PC-9 (cell line): ENCODE measurements around the gene P2RY8.

Source experiments
- CTCF ChIP-seq: fragments of 200-600 bp; sonication (generic); conservative IDR thresholded peaks from 2 replicates; pipeline ENCODE4 v1.6.1; 2017; ENCODE audit warnings: mixed run types, antibody characterized with exemption, mild to moderate bottlenecking, moderate library complexity
- EZH2 ChIP-seq: fragments of 200-600 bp; sonication (generic); IDR thresholded peaks from 2 replicates; pipeline ENCODE4 v1.8.0; 2017; ENCODE audit warnings: antibody characterized with exemption, low read depth

- TF ChIP-seq CTCF: no peak
- TF ChIP-seq EZH2: no peak
Measured at GRCh38 chrX:1462596-1463251, 74.3 kb downstream of the P2RY8 start.
